ENCODE data around the gene TMEM120B.
"Not testable (repeated sequence)": the region's sequence is repeated elsewhere in the genome, so short reads cannot be mapped to it uniquely, and the experiment has no call there.

TMEM120B gene

DNA sequence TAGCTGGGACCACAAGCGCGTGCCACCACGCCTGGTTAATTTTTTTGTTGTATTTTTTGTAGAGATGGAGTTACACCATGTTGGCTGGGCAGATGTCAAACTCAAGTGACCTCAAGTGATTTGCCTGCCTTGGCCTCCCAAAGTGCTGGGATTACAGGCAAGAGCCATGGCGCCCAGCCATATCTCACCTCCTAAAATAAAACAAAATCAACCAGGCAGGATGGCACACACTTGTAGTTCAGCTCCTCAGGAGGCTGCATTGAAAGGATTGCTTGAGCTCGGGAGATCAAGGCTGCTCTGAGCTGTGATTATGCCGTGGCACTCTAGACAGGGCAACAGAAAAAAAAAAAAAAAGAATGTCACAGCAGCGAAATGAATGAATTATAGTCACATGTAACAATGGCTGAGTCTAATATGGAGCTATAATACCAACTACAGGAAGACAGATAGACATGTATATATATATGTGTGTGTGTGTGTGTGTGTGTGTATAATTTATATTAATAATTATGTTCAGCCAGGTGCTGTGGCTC lies 19.3 kb upstream of the TMEM120B start:
- no peak for DNase-seq
- Histone ChIP-seq H3K27ac (no peak overlapping the region), H3K4me3 (ENCODE audit: low read depth, low read length) (no peak overlapping the region), H3K9me3 (ENCODE audit: severe bottlenecking) (no peaks in the 10 kb centered on the region), H3K27me3 (ENCODE audit: insufficient read depth, low read depth, severe bottlenecking) (no peaks in the 10 kb centered on the region), H3K36me3 (no peaks in the 10 kb centered on the region)
- TF ChIP-seq, protein P1, sequence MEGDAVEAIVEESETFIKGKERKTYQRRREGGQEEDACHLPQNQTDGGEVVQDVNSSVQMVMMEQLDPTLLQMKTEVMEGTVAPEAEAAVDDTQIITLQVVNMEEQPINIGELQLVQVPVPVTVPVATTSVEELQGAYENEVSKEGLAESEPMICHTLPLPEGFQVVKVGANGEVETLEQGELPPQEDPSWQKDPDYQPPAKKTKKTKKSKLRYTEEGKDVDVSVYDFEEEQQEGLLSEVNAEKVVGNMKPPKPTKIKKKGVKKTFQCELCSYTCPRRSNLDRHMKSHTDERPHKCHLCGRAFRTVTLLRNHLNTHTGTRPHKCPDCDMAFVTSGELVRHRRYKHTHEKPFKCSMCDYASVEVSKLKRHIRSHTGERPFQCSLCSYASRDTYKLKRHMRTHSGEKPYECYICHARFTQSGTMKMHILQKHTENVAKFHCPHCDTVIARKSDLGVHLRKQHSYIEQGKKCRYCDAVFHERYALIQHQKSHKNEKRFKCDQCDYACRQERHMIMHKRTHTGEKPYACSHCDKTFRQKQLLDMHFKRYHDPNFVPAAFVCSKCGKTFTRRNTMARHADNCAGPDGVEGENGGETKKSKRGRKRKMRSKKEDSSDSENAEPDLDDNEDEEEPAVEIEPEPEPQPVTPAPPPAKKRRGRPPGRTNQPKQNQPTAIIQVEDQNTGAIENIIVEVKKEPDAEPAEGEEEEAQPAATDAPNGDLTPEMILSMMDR (IDR thresholded peaks at IDR 0.05; ENCODE audit: low read depth, low read length), result no peak

- H3K36me3 ChIP-seq, result no peaks in the 10 kb centered on the region
- no peaks in the 10 kb centered on the region for H3K27me3 ChIP-seq (ENCODE audit: insufficient read depth, low read depth, severe bottlenecking)
- TF ChIP-seq, protein P1 (IDR thresholded peaks at IDR 0.05; ENCODE audit: low read depth, low read length), result no peak
- no peak overlapping the region for H3K4me3 ChIP-seq (ENCODE audit: low read depth, low read length)
- DNase-seq, result no peak
- H3K9me3 ChIP-seq (ENCODE audit: severe bottlenecking), result no peaks in the 10 kb centered on the region
- H3K27ac ChIP-seq, result no peak overlapping the region
Measured at GRCh38 chr12:121697093-121697698, 15.4 kb upstream of the TMEM120B start.

GRCh38 chr12:121697861-121698260 lies 14.7 kb upstream of the TMEM120B start:
- DNase-seq; H3K4me3 ChIP-seq (ENCODE audit: low read depth, low read length); H3K27ac ChIP-seq; H3K9me3 ChIP-seq (ENCODE audit: severe bottlenecking); H3K36me3 ChIP-seq; H3K27me3 ChIP-seq (ENCODE audit: insufficient read depth, low read depth, severe bottlenecking): not testable (repeated sequence)

DNA sequence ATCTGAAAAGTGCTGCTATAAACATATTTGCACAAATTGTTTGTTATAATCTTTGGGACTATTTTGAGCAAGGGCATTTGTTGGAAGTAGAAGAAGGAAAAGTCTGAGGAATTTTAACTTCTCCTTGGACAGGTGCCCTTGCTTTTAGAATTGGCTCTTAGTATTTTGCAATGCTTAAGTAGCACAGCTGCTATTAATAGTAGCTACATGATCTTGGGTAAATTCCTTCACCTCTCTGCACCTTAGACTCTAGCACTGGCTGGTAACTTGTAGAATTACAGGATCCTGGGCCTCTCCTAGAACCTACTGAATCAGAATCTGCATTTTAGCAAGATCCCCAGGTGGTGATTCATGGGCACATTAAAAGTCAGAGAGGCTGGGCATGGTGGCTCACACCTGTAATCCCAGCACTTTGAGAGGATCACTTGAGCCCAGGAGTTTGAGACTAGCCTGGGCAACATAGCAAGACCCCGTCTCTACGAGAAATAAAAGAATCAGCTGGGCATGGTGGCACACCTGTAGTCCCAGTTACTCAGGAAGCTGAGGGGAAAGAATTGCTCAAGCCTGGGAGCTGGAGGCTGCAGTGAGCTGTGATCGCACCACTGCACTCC lies 10.8 kb upstream of the TMEM120B start:
- TF ChIP-seq, protein P1 (IDR thresholded peaks at IDR 0.05; ENCODE audit: low read depth, low read length), result no peak
- DNase-seq, result no peak
- no peaks in the 10 kb centered on the region for H3K27me3 ChIP-seq (ENCODE audit: insufficient read depth, low read depth, severe bottlenecking)
- H3K9me3 ChIP-seq (ENCODE audit: severe bottlenecking), result peaks cover 10% of the 10 kb centered on the region
- no peak overlapping the region for H3K27ac ChIP-seq
- H3K4me3 ChIP-seq (ENCODE audit: low read depth, low read length), result no peak overlapping the region
- no peaks in the 10 kb centered on the region for H3K36me3 ChIP-seq

DNA sequence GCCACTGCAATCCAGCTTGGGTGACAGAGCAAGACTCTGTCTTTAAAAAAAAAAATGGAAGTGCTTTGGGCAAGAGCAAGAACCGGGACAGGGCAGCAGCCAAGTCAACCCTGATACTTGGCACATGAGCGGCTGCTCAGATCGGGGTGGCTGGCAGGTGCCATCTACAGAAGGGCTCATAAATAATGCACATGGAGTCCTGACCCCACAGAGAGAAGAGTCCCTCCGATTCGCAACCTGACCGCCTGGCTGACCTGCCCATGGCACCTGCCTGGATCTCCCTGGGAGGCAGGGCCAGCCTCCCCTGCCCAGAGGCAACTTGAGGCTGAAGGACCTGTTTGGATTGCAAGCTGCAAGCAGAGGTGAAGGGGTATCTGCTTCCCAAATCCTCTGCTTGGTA lies 9.6 kb upstream of the TMEM120B start:
- TF ChIP-seq, protein P1 (IDR thresholded peaks at IDR 0.05; ENCODE audit: low read depth, low read length), result no peak
- no peaks in the 10 kb centered on the region for H3K36me3 ChIP-seq
- no peak overlapping the region for H3K4me3 ChIP-seq (ENCODE audit: low read depth, low read length)
- no peak overlapping the region for H3K27ac ChIP-seq
- H3K9me3 ChIP-seq (ENCODE audit: severe bottlenecking), result peaks cover 10% of the 10 kb centered on the region
- no peak for DNase-seq
- H3K27me3 ChIP-seq (ENCODE audit: insufficient read depth, low read depth, severe bottlenecking), result no peaks in the 10 kb centered on the region

DNA sequence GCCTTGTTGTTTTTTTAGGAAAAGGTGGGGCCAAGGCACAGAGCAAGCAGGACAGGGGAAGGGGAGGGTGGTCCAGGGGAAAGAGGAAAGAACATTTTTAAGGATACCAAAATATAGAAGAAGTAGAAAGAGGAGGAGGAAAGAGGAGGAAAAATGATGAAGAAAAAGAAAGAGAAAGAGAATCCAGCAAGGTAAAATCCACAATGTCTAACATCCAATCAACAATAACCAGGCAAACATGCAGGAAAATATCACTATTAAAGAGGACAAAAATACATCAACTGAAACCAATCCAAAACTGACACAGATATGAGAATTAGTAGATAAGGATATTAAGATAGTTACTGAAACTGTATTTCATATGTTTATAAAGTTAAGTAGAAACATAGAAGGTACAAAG lies 7.0 kb upstream of the TMEM120B start:
- H3K27ac ChIP-seq, result no peak overlapping the region

More for the DNA sequence above, 7.0 kb upstream of the TMEM120B start:
- Histone ChIP-seq H3K36me3 (no peaks in the 10 kb centered on the region), H3K27me3 (ENCODE audit: insufficient read depth, low read depth, severe bottlenecking) (no peaks in the 10 kb centered on the region), H3K9me3 (ENCODE audit: severe bottlenecking) (peaks cover 10% of the 10 kb centered on the region), H3K4me3 (ENCODE audit: low read depth, low read length) (no peak overlapping the region)
- no peak for DNase-seq
- TF ChIP-seq, protein P1 (IDR thresholded peaks at IDR 0.05; ENCODE audit: low read depth, low read length), result no peak

All from WERI-Rb-1 (cell line).